Ishikawa (cell line): Measurements from ENCODE around the gene HK2.

Experiments
- CEBPB ChIP-seq: IDR thresholded peaks from 2 replicates; pipeline ENCODE4 v1.6.1; 2012
- CREB1 ChIP-seq: IDR thresholded peaks from 2 replicates; pipeline ENCODE4 v1.6.1; 2012; ENCODE audit warnings: low read depth
- EGR1 ChIP-seq: IDR thresholded peaks from 2 replicates; pipeline ENCODE4 v1.6.1; 2012
- EP300 ChIP-seq: IDR thresholded peaks from 2 replicates; pipeline ENCODE4 v1.6.1; 2012; ENCODE audit warnings: borderline replicate concordance
- FOXM1 ChIP-seq: IDR thresholded peaks from 2 replicates; pipeline ENCODE4 v1.6.1; 2012; ENCODE audit warnings: low read depth, borderline replicate concordance
- NFIC ChIP-seq: IDR thresholded peaks from 2 replicates; pipeline ENCODE4 v1.6.1; 2012
- RAD21 ChIP-seq: IDR thresholded peaks from 2 replicates; pipeline ENCODE4 v1.6.1; 2012; ENCODE audit warnings: low read depth
- REST ChIP-seq: IDR thresholded peaks from 2 replicates; pipeline ENCODE4 v1.6.1; 2012; ENCODE audit warnings: low read depth, mild to moderate bottlenecking
- TAF1 ChIP-seq: IDR thresholded peaks from 2 replicates; pipeline ENCODE4 v1.6.1; 2012; ENCODE audit warnings: low read depth, mild to moderate bottlenecking
- TCF12 ChIP-seq: IDR thresholded peaks from 2 replicates; pipeline ENCODE4 v1.6.1; 2012; ENCODE audit warnings: low read depth
- TEAD4 ChIP-seq: IDR thresholded peaks from 2 replicates; pipeline ENCODE4 v1.6.1; 2012
- USF1 ChIP-seq: IDR thresholded peaks from 2 replicates; pipeline ENCODE4 v1.6.1; 2012
- YY1 ChIP-seq: IDR thresholded peaks from 2 replicates; pipeline ENCODE4 v1.6.1; 2012; ENCODE audit warnings: low read depth
- ZBTB7A ChIP-seq: IDR thresholded peaks from 2 replicates; pipeline ENCODE4 v1.6.1; 2012; ENCODE audit warnings: low read depth
- TF ChIP-seq, protein P1 (sequence below): IDR thresholded peaks from 2 replicates; pipeline ENCODE4 v1.6.1; 2012

Gene HK2

GRCh38 chr2:74906395-74906794 lies 72.5 kb downstream of the HK2 start:
- TF ChIP-seq, protein P1, sequence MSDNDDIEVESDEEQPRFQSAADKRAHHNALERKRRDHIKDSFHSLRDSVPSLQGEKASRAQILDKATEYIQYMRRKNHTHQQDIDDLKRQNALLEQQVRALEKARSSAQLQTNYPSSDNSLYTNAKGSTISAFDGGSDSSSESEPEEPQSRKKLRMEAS: no peak
- TF ChIP-seq RAD21: no peak
- TF ChIP-seq TAF1: no peak
- no peak for TF ChIP-seq NFIC
- no peak for TF ChIP-seq ZBTB7A
- no peak for TF ChIP-seq EGR1
- no peak for TF ChIP-seq EP300
- no peak for TF ChIP-seq USF1
- no peak for TF ChIP-seq FOXM1
- TF ChIP-seq CEBPB: no peak

DNA sequence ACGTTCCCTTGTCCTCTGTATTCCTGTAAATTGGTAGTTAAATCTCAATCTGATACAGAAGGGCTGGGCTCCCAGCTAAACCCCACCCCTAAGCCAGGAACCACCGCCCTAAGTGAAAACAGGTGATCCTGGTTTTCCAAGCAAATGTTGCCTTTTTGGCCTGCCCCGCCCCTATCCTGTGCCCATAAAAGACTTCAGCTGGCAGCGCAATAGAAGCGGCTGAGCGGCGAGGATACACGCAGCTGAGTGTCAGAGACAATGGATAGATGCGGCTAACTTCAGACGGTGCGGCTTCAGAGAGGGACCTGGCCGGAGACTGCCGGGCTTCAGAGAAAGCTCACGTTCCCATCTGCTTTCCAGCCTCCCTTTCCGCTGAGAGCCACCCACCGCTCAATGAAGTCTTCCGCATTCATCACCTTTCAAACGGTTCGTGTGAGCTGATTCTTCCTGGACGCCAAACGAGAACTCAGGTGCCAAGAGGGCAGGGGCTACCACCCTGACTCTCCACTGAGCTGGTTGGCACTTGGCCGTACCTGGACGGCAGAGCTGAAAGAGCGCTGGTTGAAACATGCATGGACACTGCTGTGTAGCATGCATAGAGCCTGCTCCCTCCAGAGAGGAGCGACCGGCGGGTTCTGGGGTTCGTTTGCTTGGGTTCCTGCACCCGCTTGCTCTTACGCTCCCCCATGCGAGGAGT lies 75.0 kb downstream of the HK2 start:
- TF ChIP-seq CREB1: no peak
- TF ChIP-seq YY1: no peak
- no peak for TF ChIP-seq NFIC
- no peak for TF ChIP-seq TCF12
- TF ChIP-seq FOXM1: no peak
- TF ChIP-seq EP300: no peak
- TF ChIP-seq REST: no peak
- TF ChIP-seq TEAD4: no peak
- TF ChIP-seq CEBPB: no peak
- no peak for TF ChIP-seq TAF1
- TF ChIP-seq, protein P1: no peak
- TF ChIP-seq USF1: no peak
- no peak for TF ChIP-seq RAD21
- TF ChIP-seq EGR1: no peak
- no peak for TF ChIP-seq ZBTB7A

DNA sequence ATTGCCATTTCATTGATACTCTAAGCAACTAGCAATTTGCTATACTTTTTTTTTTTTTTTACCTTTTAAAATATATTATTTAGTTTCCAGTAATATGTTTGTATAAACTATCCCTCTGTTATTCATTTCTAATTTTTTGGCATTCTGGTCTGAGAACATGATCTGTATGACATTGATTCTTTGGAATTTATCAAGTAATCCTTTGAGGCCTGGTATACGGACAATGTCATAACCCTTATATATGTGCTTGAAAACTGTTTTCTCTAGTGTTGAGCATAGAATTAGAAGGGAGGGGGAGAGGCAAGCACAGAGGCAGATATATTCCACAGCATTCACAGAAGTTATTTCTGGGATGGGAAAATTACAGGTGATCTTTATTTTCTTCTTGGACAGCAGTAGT lies 76.3 kb downstream of the HK2 start:
- TF ChIP-seq YY1: no peak
- TF ChIP-seq TCF12: no peak
- no peak for TF ChIP-seq TAF1
- TF ChIP-seq EGR1: no peak
- no peak for TF ChIP-seq TEAD4
- no peak for TF ChIP-seq NFIC

DNA sequence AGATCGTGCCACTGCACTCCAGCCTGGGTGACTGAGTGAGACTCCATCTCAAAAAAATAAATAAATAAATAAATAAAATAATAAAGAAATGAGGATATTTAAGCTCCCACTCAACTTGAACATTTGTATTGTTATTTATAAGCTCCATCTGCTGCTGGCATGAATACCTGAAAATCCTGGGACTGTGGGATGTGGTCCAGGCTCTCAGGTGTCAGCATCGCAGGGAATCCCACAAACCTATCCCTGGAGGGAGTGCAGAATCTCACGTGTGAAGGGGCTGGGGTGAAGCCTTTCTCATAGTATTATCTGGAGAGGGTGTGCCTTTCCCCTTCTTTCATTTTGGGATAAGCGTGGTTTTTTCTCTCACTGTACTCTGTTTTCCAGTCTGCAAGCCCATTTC lies 77.1 kb downstream of the HK2 start:
- TF ChIP-seq CEBPB: no peak
- TF ChIP-seq EGR1: no peak
- TF ChIP-seq REST: no peak
- TF ChIP-seq USF1: no peak
- no peak for TF ChIP-seq NFIC
- no peak for TF ChIP-seq FOXM1
- no peak for TF ChIP-seq CREB1
- no peak for TF ChIP-seq TEAD4
- no peak for TF ChIP-seq YY1
- no peak for TF ChIP-seq RAD21
- no peak for TF ChIP-seq TCF12

DNA sequence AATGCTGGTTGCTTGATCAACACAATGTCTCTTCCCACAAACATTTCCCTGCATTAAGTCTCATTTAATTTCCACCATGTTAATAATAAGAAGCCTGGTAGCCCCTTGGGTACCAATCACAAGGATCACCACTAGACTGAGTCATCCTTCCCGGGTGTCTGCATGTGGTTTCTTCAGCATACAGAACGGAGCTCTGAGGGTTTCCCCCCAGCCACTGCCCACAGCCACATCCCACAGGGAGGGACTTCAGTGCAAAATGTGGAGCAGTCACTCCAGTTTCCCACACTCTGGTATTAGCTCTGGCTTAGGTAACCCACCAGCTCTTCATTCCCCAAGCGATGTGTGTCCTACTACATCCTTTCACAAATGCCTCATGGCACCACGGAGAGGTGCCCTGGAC lies 81.8 kb downstream of the HK2 start:
- no peak for TF ChIP-seq TCF12
- no peak for TF ChIP-seq CEBPB
- no peak for TF ChIP-seq YY1

- no peak for TF ChIP-seq CREB1
- no peak for TF ChIP-seq REST
- no peak for TF ChIP-seq EP300
- no peak for TF ChIP-seq CEBPB
- no peak for TF ChIP-seq USF1
- TF ChIP-seq, protein P1: no peak
- no peak for TF ChIP-seq TCF12
Observed at GRCh38 chr2:74916394-74916793, 82.5 kb downstream of the HK2 start.
